ENCODE measurements around the gene PLXNC1. TPM values are rescaled to one million over a fixed set of nuclear protein-coding genes. Genes with fewer than 3 reads are reported as not detected.

The PLXNC1 gene
- total RNA-seq, 1 experiment from 2014 or later = 1.6 TPM

GRCh38 chr12:94133964-94134795 is 14.2 kb upstream of the PLXNC1 start:
- peak; percentile 34 for DNase-seq (ENCODE audit: low spot score)

- DNase-seq (ENCODE audit: low spot score) = no peak
Observed at GRCh38 chr12:94135896-94136295, 12.5 kb upstream of the PLXNC1 start.

- DNase-seq (ENCODE audit: low spot score) = no peak
Observed at GRCh38 chr12:94139816-94140215, 8.6 kb upstream of the PLXNC1 start.

- peak; percentile 29 for DNase-seq (ENCODE audit: low spot score)
Observed at GRCh38 chr12:94140556-94140955, 7.8 kb upstream of the PLXNC1 start.

GRCh38 chr12:94141004-94141764 is 7.2 kb upstream of the PLXNC1 start:
- no peak for DNase-seq (ENCODE audit: low spot score)

GRCh38 chr12:94141892-94142291 is 6.5 kb upstream of the PLXNC1 start:
- DNase-seq (ENCODE audit: low spot score) = no peak

GRCh38 chr12:94143438-94143837 is 4.9 kb upstream of the PLXNC1 start:
- DNase-seq (ENCODE audit: low spot score) = no peak

GRCh38 chr12:94143951-94144350 is 4.4 kb upstream of the PLXNC1 start:
- no peak for DNase-seq (ENCODE audit: low spot score)

GRCh38 chr12:94144781-94145180 is 3.6 kb upstream of the PLXNC1 start:
- DNase-seq (ENCODE audit: low spot score) = no peak

- DNase-seq (ENCODE audit: low spot score) = peak; percentile 52
Observed at GRCh38 chr12:94145191-94145983, 3.0 kb upstream of the PLXNC1 start.

- DNase-seq (ENCODE audit: low spot score) = no peak
Observed at GRCh38 chr12:94146166-94146936, 2.0 kb upstream of the PLXNC1 start.

- DNase-seq (ENCODE audit: low spot score) = no peak
Observed at GRCh38 chr12:94147387-94147990, 888 bp upstream of the PLXNC1 start.

- no peak for DNase-seq (ENCODE audit: low spot score)
Observed at GRCh38 chr12:94148739-94149118, 352 bp downstream of the PLXNC1 start.

- no peak for DNase-seq (ENCODE audit: low spot score)
Observed at GRCh38 chr12:94149119-94149780, 873 bp downstream of the PLXNC1 start.

GRCh38 chr12:94149781-94150239 is 1.4 kb downstream of the PLXNC1 start:
- DNase-seq (ENCODE audit: low spot score) = no peak

GRCh38 chr12:94150240-94151121 is 2.1 kb downstream of the PLXNC1 start:
- DNase-seq (ENCODE audit: low spot score) = no peak

- no peak for DNase-seq (ENCODE audit: low spot score)
Observed at GRCh38 chr12:94151582-94151981, 3.2 kb downstream of the PLXNC1 start.

- DNase-seq (ENCODE audit: low spot score) = no peak
Observed at GRCh38 chr12:94152292-94153078, 4.1 kb downstream of the PLXNC1 start.

GRCh38 chr12:94157181-94157580 is 8.8 kb downstream of the PLXNC1 start:
- DNase-seq (ENCODE audit: low spot score) = no peak
